ENCODE measurements around the gene CD302. TPM values are rescaled to one million over a fixed set of nuclear protein-coding genes. Genes with fewer than 3 reads are reported as not detected.

CD302 gene
- total and polyA plus RNA-seq, 2 donors (not counting 3 experiments of a cell fraction or from before 2014, with no cell fraction given), result 10.4 to 10.6 TPM

- BruUV-seq (replicated peaks), result no TSS peak
- dilution Hi-C loops (cut with MboI; ENCODE audit: extremely low pct_ligation_motif_present, low sequenced_read_pairs), result no loop called here
Observed at GRCh38 chr2:159846564-159846963, 48.6 kb upstream of the CD302 start.

More at GRCh38 chr2:159846564-159846963, 48.6 kb upstream of the CD302 start:
- POLR2A ChIA-PET, result no interaction called here
- Histone ChIP-seq H3K9me1 (replicated peaks; ENCODE audit: control insufficient read depth, extremely low read depth, insufficient read depth, low read length) (no peaks in the 10 kb centered on the region), H3K9ac (replicated peaks; ENCODE audit: extremely low read depth, insufficient read depth, low read length) (no peak overlapping the region), H3K36me3 (ENCODE audit: control insufficient read depth in 2 of 2, extremely low read depth in 1 of 2, insufficient read depth in 2 of 2, low read length in 2 of 2) (no peaks in the 10 kb centered on the region), H4K20me1 (replicated peaks; ENCODE audit: control insufficient read depth, extremely low read depth, insufficient read depth, low read length) (no peaks in the 10 kb centered on the region), H3K9me3 (replicated peaks; ENCODE audit: control insufficient read depth, insufficient read depth, low read length) (no peaks in the 10 kb centered on the region), H3K27me3 (ENCODE audit: control insufficient read depth in 2 of 2, insufficient read depth in 2 of 2, low read length in 2 of 2) (no peaks in the 10 kb centered on the region), H3K79me2 (ENCODE audit: control insufficient read depth, insufficient read depth, low read length) (no peaks in the 10 kb centered on the region), H3K4me1 (ENCODE audit: control insufficient read depth, extremely low read depth, insufficient read depth, low read length) (no peaks in the 10 kb centered on the region), H2AFZ (ENCODE audit: low read depth, low read length) (no peak overlapping the region), H3K4me3 (replicated peaks in 1 of 3; ENCODE audit: insufficient read depth in 1 of 3, low read depth in 1 of 3, low read length in 3 of 3) (no peak overlapping the region), H3K4me2 (ENCODE audit: insufficient read depth, low read length) (no peak overlapping the region), H3K27ac (ENCODE audit: insufficient read depth, low read depth, low read length) (no peak overlapping the region)
- CTCF ChIA-PET, result no interaction called here
- intact Hi-C loops (cut with micrococcal nuclease), result no loop called here
- FAIRE-seq, result no peak
- DNase-seq (ENCODE audit: low read depth, low spot score), result no peak
- no peak for TF ChIP-seq GATA2 (IDR thresholded peaks at IDR 0.05; ENCODE audit: insufficient read depth, insufficient read length, low read depth, low read length)
- TF ChIP-seq CTCF (IDR thresholded peaks at IDR 0.05; ENCODE audit: extremely low read depth in 1 of 2, insufficient read depth in 1 of 2, low read depth in 1 of 2, low read length in 2 of 2), result no peak
- no peak for TF ChIP-seq MAX (IDR thresholded peaks at IDR 0.05; ENCODE audit: insufficient read depth, insufficient read length)
- no peak for TF ChIP-seq FOS (IDR thresholded peaks at IDR 0.05; ENCODE audit: borderline replicate concordance, insufficient read depth, low read length)
- no peak for TF ChIP-seq POLR2A (IDR thresholded peaks at IDR 0.05; ENCODE audit: low read depth, low read length)
- TF ChIP-seq JUN (IDR thresholded peaks at IDR 0.05; ENCODE audit: borderline replicate concordance, insufficient read depth, insufficient read length, low read depth), result no peak
- TF ChIP-seq POLR2AphosphoS5 (IDR thresholded peaks at IDR 0.05; ENCODE audit: insufficient read depth, low read depth, low read length), result no peak
- TF ChIP-seq EZH2 (IDR thresholded peaks at IDR 0.05; ENCODE audit: borderline replicate concordance, low read depth, low read length, severe bottlenecking), result no peak
- no peak for TF ChIP-seq MYC (IDR thresholded peaks at IDR 0.05; ENCODE audit: low read depth, low read length)

Data from endothelial cell of umbilical vein (primary cell).